ENCODE data around the gene EFEMP1.

EFEMP1 gene, protein sequence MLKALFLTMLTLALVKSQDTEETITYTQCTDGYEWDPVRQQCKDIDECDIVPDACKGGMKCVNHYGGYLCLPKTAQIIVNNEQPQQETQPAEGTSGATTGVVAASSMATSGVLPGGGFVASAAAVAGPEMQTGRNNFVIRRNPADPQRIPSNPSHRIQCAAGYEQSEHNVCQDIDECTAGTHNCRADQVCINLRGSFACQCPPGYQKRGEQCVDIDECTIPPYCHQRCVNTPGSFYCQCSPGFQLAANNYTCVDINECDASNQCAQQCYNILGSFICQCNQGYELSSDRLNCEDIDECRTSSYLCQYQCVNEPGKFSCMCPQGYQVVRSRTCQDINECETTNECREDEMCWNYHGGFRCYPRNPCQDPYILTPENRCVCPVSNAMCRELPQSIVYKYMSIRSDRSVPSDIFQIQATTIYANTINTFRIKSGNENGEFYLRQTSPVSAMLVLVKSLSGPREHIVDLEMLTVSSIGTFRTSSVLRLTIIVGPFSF

DNA sequence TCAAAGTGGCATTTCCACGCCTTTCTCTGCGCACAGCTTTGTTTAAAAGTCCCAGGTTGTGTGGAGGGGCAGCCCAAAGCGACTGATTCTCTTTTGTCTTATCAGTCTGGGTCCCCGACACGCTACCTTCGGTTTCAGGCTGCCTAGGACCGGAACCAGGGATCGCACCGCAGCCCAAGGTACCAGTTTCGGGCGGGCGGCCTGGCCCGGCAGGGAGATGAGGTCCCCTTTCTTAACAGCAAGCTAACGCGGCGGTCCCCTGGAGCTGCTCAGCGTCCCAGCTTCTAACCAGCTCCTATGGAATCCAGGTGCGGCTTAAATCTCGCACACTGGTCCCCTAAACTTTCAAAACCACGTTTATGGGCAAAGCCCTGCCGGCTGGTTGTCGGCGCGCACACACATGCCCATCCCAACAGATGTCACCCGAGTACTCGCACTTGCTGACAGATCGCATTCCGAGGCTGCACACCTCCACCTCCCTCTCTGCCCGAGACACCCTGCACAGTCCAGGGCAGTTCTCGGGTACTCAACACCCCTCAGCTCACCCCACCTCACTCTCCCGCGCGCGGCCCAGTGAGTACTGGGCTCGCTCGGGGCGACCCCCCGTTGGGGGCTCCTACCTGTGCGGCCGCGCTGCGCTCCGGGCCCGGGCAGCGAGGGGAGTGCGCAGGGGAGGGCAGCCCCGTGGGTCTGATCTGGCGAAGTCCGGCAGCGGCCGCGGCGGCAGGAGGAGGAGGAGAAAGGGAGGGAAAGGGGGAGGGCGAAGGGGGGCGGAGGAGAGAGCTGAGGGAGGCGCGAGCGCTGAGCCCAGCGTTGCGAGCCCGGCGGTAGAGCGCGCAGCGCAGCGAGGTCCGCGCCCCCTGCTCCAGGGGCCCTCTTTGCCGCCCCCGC is at the start of gene EFEMP1:
Gene EFEMP1 (minus strand): TSS at position 692 of the 891 bp plus-strand sequence. CDS start 1,342 bp downstream, outside the sequence.
- DNase-seq (ENCODE audit: low read depth), result no peak

DNA sequence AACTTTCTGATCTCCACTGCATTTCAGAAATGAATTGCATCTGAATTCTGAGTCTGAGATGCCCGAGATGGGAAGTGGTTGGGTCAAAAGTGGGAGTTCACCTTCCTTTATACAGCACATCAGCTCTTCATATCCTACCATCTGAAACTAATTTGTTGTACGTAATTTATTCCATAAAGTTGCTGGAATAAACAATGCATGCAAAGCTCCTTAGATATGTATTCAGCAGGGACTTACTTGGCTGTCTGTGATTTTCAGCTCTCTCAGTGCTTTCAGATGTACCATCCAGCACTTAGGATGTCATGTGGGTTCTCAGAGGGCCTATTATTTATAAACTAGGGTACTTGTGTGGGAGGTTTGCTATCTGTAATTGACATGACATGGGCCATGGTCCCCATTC is 46.9 kb upstream of the EFEMP1 start:
- DNase-seq (ENCODE audit: low read depth), result no peak

DNA sequence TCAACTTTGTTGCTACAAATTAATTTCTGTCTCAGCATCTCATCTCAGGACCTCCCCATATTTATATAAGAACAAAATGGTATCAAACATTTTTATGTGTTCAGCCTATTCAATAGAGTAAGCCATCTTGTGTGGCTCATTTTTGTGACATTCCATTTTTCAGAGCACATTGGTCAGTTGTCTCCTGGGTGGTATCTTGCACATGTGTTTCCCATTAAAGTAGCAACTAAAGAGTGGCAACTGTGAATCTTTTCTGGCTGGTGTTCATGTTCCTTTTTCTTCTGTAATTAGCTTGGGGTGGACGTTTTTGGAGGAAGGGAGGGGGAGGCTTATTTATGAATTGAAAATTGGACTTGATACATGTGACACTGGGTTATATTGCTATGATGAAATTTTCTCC is 45.4 kb upstream of the EFEMP1 start:
- DNase-seq (ENCODE audit: low read depth), result no peak

DNA sequence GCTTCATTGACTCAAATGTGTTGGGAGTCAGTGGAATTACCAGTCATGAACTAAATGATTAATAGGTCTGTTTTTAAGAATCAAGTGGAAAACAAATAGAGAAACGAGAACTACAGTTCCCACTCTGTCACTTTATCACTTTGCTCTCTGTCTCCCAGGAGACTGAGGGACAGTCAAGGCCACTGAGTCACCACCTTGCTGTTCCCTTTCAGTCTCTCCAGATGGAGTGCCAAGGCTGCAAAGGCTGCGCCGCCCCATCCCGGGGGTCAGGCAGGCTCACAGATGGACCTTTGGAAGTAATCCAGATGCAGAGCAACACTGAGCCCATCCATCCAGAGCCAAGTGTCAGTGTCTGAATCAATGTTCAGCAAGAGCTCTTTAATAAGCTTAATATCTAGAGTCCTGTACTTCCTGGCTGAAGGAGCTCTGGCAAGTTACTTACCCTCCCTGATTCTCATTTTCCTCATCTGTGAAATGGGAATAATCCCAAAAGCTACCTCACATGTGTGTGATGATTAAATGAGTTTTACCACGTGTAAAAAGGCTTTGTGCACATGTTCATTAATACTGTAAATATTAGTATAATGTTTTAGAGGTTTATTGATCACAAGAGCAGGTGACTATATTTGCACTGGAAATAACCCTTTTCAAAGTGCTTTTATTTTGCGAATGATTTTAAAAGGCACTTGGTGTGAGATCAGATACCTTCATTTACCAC is 43.0 kb upstream of the EFEMP1 start:
- DNase-seq (ENCODE audit: low read depth), result no peak

DNA sequence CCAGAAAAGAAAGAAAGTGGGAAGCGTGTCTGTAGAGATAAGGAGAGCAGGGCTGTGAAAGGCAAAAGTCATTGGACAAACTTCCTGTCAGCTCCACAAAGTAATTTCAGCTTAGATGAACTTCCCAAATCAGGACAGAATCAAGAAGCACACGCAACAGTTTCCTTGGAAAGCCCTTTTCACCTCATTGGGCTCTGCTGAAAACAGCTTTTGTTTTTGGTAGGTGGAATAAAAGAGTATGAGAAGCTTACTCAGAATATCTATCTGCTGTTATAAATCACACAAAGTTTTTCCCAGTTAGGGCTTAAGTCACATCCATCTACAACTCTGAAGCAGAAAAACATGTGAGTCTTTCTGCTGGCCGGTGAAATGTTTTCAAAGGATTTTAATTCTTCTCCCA is 42.4 kb upstream of the EFEMP1 start:
- DNase-seq (ENCODE audit: low read depth), result no peak

DNA sequence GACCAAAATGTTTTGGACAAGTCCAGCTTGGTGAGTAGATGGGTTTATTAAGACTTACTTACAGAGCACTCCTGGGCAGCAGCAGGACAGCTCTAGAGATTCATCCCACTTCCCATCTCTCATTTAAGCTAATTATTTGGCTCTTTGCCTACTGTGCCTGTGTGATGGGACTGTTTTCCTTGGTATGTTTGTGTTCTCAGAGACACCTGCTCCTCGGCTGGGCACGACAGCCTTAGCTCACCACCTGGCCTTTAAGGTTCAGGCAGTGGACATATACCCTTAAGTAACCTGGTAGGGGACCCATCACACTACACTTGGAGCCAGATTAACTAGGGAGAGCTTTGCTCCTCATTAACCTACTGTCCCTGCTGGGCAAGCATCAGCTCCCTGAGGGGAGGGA is 41.7 kb upstream of the EFEMP1 start:
- DNase-seq (ENCODE audit: low read depth), result no peak

DNA sequence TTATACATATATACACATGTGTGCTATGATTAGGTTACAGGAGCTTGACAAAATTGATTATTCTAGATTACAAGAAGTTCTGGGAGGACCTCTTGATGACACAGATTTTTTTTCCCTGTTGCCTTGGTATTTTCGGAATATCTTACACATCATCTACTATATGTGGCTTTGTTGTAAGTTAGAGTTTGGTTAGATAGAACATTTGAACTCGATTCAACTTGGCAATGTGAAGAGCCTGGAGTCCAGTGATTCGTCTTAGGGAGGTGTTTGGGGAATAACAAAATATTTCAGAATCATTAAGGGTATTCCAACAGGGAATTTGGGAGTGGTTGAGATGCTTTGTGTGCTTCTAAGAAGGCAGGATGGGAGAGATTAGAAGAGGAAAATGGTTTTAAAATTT is 39.3 kb upstream of the EFEMP1 start:
- DNase-seq (ENCODE audit: low read depth), result no peak

DNA sequence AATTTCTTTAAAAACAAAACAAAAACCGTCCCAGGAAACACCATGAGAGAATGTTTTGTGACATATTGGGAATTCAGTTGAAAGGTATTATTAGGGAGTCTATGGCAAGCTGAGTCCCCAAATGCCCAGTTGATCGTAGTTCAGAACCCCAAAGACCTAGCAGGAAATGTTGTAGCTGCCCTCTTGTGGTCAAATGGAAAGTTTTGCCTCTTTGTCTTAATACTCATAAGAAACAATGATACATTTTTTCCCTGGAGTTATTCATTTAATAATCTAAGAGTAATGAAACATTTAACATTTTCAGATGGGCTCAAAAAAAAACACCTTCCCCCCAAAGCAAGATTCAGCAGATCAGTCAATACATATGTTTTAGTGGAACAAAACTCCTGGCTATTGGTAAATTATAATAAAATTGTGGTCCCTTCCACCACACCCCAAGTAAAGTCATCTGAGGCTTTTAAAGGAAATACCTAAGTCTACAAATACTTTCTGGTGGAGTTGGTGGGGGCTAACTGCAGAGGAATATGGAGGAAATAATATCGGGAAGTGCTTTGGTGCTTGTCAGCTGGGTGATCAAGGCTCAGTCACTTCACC is 37.8 kb upstream of the EFEMP1 start:
- peak; percentile 65 for DNase-seq (ENCODE audit: low read depth)

DNA sequence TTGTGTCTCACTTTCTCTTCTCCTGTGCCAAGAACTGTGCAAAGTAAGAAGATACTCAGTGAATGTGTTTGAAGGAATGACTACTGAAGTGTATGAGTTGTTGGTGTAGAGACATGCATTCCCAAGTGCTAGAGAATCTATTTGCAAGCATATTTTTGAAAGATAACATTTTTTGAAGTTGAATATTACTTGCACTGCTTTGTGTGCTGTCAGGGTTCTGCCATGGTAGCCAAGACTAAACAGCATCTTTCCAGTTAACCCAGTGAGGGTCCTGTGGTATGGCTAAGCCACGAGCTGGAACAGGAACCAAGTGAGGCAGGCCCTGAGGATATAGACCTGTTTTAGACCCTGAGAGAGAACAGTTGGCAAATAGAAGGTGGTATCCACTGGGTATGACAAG is 35.2 kb upstream of the EFEMP1 start:
- DNase-seq (ENCODE audit: low read depth), result no peak

DNA sequence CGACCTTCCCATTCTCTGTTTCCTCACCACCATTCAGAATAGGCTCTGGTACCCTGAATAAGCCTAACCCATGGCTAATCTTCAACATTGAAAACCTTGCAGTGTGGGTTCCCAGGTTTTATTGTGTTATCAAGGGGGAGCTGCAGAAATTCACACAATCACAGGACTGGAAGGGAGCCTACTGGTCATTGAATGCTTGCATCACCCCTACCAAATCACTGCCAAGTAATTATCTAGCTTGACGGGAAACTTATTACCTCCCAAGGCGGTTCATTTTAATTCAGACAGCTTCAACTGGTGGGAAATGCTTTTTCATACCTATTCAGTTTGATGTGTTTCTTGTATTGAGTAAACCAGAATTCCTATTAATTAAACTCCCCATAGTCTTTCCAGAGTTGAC is 33.6 kb upstream of the EFEMP1 start:
- DNase-seq (ENCODE audit: low read depth), result no peak

DNA sequence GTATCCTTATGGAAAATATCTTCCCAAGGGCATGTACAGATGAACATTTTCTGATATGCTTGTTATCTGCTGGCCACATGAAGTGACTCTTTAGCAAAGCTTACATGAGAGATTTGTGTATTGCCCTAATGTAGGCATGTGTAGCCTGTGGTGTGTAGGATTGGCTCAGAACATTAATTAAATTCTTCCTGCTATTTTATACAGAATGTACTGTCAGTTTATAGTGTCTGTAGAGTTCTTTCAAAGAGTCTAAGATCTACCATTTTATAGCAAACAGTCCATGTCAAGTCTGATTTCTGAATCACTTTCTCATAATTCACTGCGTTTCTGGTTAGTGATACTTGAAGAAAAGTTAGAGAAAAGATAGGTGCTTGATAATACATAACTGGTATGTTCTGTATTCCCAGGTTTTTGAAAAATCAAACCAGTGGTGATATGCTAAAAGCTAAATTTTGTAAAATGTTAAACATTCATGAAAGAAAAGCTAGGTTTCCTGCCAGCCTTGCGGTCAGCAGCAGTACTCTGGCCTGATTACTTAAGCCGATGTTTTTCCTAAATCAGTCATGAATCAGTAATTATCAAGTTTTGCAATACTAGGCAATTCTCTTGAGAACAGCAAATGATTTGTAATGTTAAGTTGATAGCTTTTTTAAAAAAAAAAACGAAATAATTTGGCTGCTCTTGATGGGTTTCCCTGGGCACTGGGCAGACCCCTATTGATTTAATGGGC is 30.9 kb upstream of the EFEMP1 start:
- peak; percentile 53 for DNase-seq (ENCODE audit: low read depth)

DNA sequence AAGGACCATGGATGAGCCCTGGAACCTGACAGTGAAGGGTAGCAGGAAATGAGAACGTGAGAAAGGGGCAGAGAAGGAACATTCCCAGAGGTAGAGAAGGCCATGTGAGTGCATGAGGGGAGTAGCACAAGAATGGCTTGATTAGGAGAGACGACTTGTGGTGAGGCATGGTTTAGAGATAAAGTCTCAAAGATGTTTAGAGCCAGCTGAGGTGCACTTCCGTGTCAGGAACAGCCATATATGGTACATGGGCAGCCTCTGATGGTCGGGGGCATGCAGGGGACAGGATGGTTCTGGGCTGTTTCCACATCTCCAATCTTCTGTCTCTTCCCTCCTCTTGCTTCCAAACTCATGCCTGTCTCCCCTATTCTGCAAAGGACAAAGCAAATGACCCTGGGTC is 28.8 kb upstream of the EFEMP1 start:
- no peak for DNase-seq (ENCODE audit: low read depth)

DNA sequence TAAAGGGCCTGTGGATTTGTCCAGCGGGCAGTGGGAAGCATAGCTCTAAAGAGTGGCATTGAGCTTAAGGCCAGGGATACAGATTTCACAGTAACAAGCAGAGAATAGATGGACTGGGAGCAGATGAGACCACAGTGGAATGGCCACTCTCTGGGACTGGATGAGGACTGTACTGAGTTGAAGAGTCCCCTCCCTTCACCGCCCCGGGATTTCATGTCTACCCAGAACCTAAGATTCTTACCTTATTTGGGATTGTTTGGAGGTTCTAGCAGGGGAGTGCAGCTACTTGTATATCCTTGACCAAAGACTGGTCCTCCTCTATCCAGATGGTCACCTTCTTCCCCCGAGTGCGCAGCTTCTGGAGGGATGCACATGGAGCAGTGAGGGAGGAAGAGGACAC is 28.0 kb upstream of the EFEMP1 start:
- DNase-seq (ENCODE audit: low read depth), result no peak

DNA sequence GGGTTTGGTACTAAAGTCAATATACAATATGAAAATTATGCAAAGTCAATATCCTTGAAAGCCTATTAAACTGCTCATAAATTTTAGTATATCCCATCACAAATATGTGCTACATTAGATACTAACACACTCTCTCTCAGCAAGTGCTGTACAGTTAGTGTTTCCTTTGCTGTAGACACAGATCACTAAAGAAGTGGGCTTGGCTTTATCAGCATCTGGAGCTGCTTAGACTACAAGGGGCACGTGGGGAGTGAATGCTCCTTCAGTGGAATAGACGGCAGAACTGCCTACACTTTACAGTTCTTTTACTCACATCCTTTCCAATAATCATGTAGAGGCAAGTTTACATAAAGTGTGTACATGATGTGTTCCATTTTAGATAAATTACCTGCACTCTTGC is 26.0 kb upstream of the EFEMP1 start:
- DNase-seq (ENCODE audit: low read depth), result no peak

DNA sequence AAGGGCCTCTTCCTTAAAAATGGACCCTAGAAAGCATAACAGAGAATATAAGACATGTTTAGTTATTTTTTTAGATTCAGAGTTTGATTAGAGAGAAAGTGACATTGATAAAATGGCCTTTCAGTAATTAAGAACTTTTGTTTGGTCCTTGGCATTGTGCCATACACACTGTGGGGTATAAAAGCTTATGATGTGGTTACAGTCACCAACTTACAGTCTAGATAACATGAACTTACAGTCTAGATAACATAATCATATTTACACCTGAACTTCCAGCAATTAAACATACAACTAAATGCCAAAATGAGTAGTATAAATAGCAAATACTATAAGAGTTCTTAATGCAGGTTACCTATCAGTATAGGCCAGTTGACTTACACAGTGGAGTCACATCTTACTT is 25.6 kb upstream of the EFEMP1 start:
- DNase-seq (ENCODE audit: low read depth), result no peak

DNA sequence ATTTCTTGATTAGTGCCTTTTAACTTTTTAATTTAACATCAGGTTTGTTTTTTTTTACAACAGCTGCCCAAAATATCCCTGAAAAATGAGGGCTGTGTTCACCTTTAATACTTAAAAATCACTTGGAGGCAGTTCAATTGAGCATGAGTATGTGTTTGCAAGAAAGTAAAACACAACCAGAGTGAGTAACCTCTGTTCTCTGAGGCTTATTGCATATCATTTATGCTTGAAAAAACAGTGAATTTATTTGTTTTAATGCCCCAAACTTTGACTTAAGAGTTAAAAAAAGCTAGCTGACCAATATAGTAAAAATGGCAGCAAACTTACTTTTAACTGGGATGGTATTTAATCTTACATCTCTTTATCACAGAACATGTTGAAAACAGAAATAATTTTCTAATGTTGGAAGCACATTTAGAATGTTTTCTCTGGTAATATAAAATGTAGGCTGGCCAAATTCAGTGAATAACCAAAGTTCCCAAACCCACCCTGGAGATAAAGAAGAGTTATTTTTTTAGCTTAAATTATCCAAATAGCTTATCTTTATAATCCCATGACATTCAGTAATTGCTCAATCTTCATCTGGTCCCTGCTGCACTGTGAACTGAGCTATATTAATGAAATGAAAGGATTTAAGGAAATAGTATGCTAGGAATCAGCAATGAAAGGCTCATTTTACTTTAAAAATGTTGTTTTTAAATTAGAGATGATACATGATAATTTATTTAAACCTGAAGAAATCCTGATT is 24.8 kb upstream of the EFEMP1 start:
- DNase-seq (ENCODE audit: low read depth), result no peak

DNA sequence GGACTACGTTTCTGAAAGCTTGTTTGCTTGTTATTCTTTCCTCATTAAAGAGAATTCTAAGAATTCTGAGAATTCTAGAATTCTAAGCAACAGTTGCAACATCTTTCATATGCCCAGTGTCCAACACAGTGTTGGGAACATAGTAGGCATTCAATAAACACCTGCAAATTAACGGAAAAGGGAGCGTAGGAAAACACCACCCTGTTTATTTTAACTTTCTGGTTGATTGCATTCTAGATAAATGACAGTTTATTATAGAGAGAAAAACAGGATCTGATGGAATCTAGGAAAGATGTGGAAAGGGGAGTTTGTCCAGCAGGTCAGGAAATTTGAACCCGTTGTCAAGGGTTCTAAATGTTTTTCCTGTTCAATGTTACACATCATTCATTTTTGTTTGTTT is 24.2 kb upstream of the EFEMP1 start:
- no peak for DNase-seq (ENCODE audit: low read depth)

DNA sequence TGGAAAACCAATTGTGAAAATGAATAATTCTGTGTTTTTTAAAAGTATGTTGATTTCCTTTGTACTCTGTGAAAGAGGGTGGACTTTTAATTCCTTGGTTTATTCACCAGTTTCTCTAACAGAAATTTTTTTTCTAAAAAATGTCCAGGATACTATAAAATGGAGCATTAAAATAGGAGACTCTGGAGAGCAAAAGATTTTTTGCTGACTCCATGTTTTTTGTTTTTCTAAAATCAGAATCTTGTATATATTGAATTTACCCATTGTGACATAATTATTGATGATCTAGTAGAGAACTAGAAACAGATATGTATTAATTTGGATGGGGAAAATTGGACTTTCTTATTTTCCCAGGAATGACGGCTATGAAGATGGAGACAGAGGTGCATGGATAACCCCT is 23.2 kb upstream of the EFEMP1 start:
- DNase-seq (ENCODE audit: low read depth), result no peak

DNA sequence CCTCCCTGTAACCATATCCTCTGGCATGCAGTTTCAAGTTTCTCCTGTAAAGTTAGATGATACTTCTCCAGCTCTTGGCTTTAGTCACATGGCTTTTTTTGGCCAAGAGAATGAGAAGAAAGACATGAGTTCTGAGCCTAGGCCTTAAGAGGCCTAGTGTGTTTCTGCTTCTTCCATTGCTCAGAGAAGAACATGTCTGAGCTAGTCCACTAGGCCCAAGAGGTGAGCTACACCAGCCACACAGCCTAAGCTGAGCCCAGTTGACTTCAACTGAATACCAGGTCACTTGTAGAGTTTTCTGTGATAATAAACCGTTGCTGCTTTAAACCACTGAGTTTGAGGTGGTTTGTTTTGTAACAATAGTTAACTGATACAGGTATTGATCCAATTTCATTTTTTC is 19.9 kb upstream of the EFEMP1 start:
- no peak for DNase-seq (ENCODE audit: low read depth)

DNA sequence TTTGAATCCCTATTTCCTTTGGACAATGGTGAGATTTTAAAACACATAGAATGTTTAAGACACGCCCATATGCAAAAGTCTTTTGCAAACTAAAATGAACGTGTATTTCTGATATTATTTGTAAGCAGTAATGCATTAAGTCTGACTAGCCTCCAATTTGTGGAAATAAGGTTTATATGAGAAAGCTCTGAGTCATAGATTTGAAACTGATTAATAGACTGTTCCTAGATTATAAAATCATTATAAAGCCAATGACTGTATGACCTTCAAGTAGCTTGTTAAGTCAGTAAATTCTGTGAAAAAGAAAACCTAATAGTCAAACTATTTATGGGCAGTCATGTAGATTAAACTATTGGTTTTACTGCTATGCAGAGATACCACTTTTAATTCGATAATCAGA is 12.8 kb upstream of the EFEMP1 start:
- DNase-seq (ENCODE audit: low read depth), result no peak

DNA sequence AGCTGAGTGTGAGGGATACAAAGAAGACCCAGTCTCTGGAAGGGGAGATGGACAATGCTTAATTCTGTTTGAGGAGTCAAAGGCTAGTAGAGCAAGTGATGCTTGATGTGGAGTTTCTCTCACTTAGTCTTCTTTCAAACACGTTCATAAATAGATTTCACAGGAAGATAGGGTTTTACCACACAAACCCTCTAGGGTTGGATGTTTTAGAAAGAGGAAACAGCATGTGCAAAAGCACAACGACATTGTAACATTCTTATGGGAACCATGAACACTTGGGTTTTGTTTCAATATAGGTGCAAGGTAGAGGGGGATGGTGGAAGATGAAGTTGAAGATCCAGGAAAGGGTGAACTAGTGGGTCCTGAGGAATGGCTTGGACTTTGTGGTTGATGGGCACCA is 10.8 kb upstream of the EFEMP1 start:
- DNase-seq (ENCODE audit: low read depth), result no peak
